SK-N-SH treated with all-trans-retinoic acid at 6 μM for 48 hours (cell line): Measurements from ENCODE around the gene PDE7B.

Experiments used
- ARNTL ChIP-seq: fragments of 450-650 bp; formaldehyde crosslinking; IDR thresholded peaks from 2 replicates; pipeline ENCODE4 v1.5.0; 2020; ENCODE audit warnings: low read depth, mild to moderate bottlenecking, moderate library complexity, borderline replicate concordance
- PPARA ChIP-seq: fragments of 250-450 bp; sonication (Bioruptor Pico); IDR thresholded peaks from 2 replicates; pipeline ENCODE4 v1.5.0; 2020; ENCODE audit warnings: mild to moderate bottlenecking, borderline replicate concordance
- RARB ChIP-seq: fragments of 250-450 bp; sonication (Bioruptor Pico); IDR thresholded peaks from 2 replicates; pipeline ENCODE4 v1.8.0; 2021; ENCODE audit warnings: mild to moderate bottlenecking, moderate library complexity
- TCF4 ChIP-seq: fragments of 250-450 bp; sonication (Bioruptor Pico); IDR thresholded peaks from 2 replicates; pipeline ENCODE4 v1.8.0; 2021; ENCODE audit warnings: mild to moderate bottlenecking, moderate library complexity, borderline replicate concordance
- TOX ChIP-seq: fragments of 250-450 bp; sonication (Bioruptor Pico); IDR thresholded peaks from 2 replicates; pipeline ENCODE4 v1.8.0; 2021; ENCODE audit warnings: mild to moderate bottlenecking, moderate library complexity, borderline replicate concordance
- ZC3H10 ChIP-seq: fragments of 250-450 bp; sonication (Bioruptor Pico); IDR thresholded peaks from 2 replicates; pipeline ENCODE4 v1.5.1; 2021; ENCODE audit warnings: mild to moderate bottlenecking, moderate library complexity
- TF ChIP-seq, protein P1 (sequence below): fragments of 250-450 bp; sonication (Bioruptor Pico); IDR thresholded peaks from 2 replicates; pipeline ENCODE4 v1.5.1; 2021; ENCODE audit warnings: mild to moderate bottlenecking, moderate library complexity
- TF ChIP-seq, protein P2 (sequence below): fragments of 250-450 bp; sonication (Bioruptor Pico); IDR thresholded peaks from 2 replicates; pipeline ENCODE4 v1.8.0; 2020; ENCODE audit warnings: mild to moderate bottlenecking, moderate library complexity, borderline replicate concordance

DNA sequence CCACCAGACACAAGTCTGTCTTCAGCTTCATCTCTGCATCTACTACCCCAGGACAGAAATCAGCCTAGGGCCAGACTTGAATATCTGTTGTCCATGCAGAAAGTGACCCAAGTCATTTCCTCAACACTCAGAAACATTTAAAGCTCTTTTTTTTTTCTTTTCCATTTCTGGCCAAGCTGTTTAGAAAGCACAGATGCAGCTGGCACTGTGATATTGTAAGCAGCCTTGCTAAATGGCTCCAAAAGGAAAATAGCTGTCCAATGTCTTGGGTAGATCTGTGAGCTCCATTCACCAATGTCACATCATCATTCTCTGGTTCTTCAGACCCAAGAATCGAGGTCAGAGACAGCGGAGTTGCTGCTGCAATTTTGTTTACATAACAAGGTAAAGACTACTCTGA, 174.2 kb downstream of the PDE7B start:
- TF ChIP-seq TCF4 (CRISPR knock-in tag): no peak
- no peak for TF ChIP-seq ZC3H10 (CRISPR knock-in tag)
- no peak for TF ChIP-seq RARB (CRISPR knock-in tag)
- TF ChIP-seq TOX (CRISPR knock-in tag): no peak
- TF ChIP-seq, protein P1, sequence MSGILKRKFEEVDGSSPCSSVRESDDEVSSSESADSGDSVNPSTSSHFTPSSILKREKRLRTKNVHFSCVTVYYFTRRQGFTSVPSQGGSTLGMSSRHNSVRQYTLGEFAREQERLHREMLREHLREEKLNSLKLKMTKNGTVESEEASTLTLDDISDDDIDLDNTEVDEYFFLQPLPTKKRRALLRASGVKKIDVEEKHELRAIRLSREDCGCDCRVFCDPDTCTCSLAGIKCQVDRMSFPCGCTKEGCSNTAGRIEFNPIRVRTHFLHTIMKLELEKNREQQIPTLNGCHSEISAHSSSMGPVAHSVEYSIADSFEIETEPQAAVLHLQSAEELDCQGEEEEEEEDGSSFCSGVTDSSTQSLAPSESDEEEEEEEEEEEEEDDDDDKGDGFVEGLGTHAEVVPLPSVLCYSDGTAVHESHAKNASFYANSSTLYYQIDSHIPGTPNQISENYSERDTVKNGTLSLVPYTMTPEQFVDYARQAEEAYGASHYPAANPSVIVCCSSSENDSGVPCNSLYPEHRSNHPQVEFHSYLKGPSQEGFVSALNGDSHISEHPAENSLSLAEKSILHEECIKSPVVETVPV (CRISPR knock-in tag): no peak
- no peak for TF ChIP-seq ARNTL (CRISPR knock-in tag)
- no peak for TF ChIP-seq PPARA
- TF ChIP-seq, protein P2, sequence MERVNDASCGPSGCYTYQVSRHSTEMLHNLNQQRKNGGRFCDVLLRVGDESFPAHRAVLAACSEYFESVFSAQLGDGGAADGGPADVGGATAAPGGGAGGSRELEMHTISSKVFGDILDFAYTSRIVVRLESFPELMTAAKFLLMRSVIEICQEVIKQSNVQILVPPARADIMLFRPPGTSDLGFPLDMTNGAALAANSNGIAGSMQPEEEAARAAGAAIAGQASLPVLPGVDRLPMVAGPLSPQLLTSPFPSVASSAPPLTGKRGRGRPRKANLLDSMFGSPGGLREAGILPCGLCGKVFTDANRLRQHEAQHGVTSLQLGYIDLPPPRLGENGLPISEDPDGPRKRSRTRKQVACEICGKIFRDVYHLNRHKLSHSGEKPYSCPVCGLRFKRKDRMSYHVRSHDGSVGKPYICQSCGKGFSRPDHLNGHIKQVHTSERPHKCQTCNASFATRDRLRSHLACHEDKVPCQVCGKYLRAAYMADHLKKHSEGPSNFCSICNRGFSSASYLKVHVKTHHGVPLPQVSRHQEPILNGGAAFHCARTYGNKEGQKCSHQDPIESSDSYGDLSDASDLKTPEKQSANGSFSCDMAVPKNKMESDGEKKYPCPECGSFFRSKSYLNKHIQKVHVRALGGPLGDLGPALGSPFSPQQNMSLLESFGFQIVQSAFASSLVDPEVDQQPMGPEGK (CRISPR knock-in tag): no peak
